ENCODE data around the gene SORT1. TPM values are rescaled to one million over a fixed set of nuclear protein-coding genes. Genes with fewer than 3 reads are reported as not detected.
"Not testable (repeated sequence)": the region's sequence is repeated elsewhere in the genome, so short reads cannot be mapped to it uniquely, and the experiment has no call there.

SORT1 gene
- 100 to 1,000 TPM; 145 to 199 (median 189) TPM for total RNA-seq

DNA sequence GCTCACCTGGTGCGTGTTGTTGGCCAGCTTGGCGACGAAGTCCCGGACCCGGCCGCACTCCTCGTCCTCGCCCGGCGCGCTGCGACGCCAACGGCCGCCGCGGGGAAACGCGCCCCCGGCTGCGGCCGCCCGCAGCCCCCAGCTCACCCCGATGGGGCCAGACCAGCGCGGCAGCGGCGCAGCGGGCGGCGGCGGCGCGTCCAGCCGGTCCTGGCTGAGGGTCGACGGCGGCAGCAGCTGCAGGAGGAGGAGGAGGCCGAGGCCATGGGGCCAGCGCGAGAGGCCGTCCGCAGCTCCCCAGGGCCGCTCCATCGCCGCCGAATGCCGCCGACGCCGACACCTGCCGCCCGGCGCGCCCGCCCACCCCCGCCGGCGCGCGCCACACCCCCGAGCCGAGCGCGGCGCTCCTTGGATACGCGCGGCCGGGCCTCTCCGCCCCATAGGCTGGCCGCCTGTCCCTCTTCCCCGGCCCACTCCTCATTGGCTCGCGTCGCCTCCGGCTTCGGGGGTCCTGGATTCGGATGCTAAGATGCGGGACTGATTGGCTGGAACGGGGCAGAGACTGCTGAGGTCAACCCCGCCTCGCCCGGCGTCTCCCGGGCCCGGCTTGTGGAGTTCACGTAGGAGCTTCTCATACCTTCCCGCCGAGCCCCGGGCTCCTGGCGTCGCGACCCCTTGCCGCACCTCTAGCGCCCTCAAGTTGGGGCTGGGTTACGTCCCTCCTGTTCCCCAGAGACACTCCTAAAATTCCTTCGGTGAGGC is at the start of gene SORT1:
Gene SORT1, minus strand, starts transcription at position 338 of the 762 bp plus-strand sequence. Its CDS starts 26 bp downstream, at position 312.
- peak within 1 kb of the TSS; percentile 43 to 81 (median 64) for H3K4me3 ChIP-seq
- H3K9me3 ChIP-seq = no peaks in the 10 kb centered on the region
- peak; percentile 60 to 71 for DNase-seq (ENCODE audit: low spot score in 2 of 2)
- 0 to 2% methylated on average over 29 to 50 of the region's 98 CpGs for WGBS, 2 donors
- TF ChIP-seq EP300 (IDR thresholded peaks at IDR 0.05) (peak; percentile 28 to 59), POLR2A (IDR thresholded peaks at IDR 0.05) (peak; percentile 69 to 89)
- TF ChIP-seq, protein P1, sequence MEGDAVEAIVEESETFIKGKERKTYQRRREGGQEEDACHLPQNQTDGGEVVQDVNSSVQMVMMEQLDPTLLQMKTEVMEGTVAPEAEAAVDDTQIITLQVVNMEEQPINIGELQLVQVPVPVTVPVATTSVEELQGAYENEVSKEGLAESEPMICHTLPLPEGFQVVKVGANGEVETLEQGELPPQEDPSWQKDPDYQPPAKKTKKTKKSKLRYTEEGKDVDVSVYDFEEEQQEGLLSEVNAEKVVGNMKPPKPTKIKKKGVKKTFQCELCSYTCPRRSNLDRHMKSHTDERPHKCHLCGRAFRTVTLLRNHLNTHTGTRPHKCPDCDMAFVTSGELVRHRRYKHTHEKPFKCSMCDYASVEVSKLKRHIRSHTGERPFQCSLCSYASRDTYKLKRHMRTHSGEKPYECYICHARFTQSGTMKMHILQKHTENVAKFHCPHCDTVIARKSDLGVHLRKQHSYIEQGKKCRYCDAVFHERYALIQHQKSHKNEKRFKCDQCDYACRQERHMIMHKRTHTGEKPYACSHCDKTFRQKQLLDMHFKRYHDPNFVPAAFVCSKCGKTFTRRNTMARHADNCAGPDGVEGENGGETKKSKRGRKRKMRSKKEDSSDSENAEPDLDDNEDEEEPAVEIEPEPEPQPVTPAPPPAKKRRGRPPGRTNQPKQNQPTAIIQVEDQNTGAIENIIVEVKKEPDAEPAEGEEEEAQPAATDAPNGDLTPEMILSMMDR (IDR thresholded peaks at IDR 0.05) = peak in 3 of 5 experiments; percentile 12 to 46 (median 43)
- H3K27me3 ChIP-seq = no peaks in the 10 kb centered on the region
- H3K36me3 ChIP-seq = peaks cover 0 to 20% (median 10%) of the 10 kb centered on the region in 3 donors
- peak within 1 kb of the TSS; percentile 77 to 93 (median 86) for H3K27ac ChIP-seq
- peaks cover 0 to 57% (median 37%) of the 10 kb centered on the region in 4 donors for H3K4me1 ChIP-seq

- H3K9me3 ChIP-seq; H3K36me3 ChIP-seq; DNase-seq (ENCODE audit: low spot score in 2 of 2); H3K27ac ChIP-seq; H3K4me3 ChIP-seq; H3K4me1 ChIP-seq; H3K27me3 ChIP-seq: not testable (repeated sequence)
- WGBS, 2 donors = 64 to 66% methylated on average over 11 of the region's 11 CpGs
Measured at GRCh38 chr1:109445949-109446695, 48.4 kb upstream of the SORT1 start.

DNA sequence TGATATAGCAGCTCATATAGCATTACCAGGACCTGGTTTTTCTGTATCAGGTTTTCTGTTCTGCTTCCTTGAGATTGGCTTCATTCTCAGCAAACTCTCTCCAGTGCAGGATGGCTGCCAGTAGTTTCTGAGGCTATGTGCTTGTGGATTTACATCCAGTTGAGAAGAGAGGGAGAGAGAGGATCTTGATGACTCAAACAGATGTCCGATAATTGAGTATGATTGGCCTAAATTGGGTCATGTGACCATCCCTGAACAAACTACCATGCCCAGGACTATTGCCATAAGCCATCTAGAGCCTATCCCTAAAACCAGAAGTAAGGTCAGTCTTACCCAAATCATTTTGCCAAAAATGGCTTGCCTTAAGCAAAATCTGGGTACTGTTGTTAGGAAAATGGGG is 46.6 kb upstream of the SORT1 start:
- 77 to 92% methylated on average over 1 of the region's 1 CpG for WGBS, 2 donors
- peaks cover 0 to 5% of the 10 kb centered on the region in 2 donors for H3K27me3 ChIP-seq
- H3K36me3 ChIP-seq = no peaks in the 10 kb centered on the region
- no peak overlapping the region for H3K27ac ChIP-seq
- TF ChIP-seq EP300 (IDR thresholded peaks at IDR 0.05) (no peak), POLR2A (IDR thresholded peaks at IDR 0.05) (no peak)
- TF ChIP-seq, protein P1 (IDR thresholded peaks at IDR 0.05) = no peak
- no peak for DNase-seq (ENCODE audit: low spot score in 2 of 2)
- no peak overlapping the region for H3K4me3 ChIP-seq
- H3K9me3 ChIP-seq = no peaks in the 10 kb centered on the region
- no peaks in the 10 kb centered on the region for H3K4me1 ChIP-seq

DNA sequence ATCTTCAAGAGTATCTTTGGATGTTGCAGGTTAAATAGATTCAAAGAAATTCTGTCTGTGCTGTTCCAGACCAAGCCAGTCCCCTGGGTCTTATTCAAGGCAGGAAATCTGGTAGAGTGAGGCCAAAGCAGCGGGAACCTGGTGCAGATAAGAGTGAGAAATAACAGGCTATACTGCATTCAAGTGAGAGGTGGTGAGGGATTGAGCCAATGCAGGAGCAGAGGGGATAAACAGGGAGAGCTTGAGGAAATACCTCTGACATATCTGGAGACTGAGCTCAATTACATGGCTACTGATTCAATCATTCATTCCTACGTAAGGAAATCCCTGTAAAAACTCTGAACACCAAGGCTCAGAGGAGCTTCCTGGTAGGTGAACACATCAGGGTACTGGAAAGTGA is 45.8 kb upstream of the SORT1 start:
- peaks cover 0 to 5% of the 10 kb centered on the region in 2 donors for H3K27me3 ChIP-seq
- WGBS, 2 donors = 72 to 77% methylated on average over 2 of the region's 2 CpGs
- no peaks in the 10 kb centered on the region for H3K36me3 ChIP-seq
- TF ChIP-seq, protein P1 (IDR thresholded peaks at IDR 0.05) = no peak
- TF ChIP-seq EP300 (IDR thresholded peaks at IDR 0.05) (no peak), POLR2A (IDR thresholded peaks at IDR 0.05) (no peak)
- no peak overlapping the region for H3K4me3 ChIP-seq
- DNase-seq (ENCODE audit: low spot score in 2 of 2) = no peak
- no peak overlapping the region for H3K27ac ChIP-seq
- no peaks in the 10 kb centered on the region for H3K9me3 ChIP-seq
- no peaks in the 10 kb centered on the region for H3K4me1 ChIP-seq

DNA sequence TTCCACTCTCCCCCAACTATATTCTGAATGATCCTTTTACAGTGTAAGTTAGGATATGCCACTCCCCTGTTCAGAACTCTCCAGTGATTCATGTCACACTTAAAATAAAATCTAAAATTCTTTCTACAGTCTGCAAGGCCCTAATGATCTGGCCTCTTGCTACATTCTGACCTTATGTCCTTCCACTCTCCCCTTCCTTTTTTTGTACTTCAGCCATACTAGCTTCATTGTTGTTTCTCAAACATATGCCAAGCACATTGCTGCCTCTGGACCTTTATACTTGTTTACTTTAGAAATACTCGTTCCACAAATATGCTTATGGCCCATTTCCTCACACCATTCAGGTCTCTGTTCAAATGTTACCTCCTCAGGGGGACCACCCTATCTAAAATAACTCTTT is 43.4 kb upstream of the SORT1 start:
- H3K36me3 ChIP-seq = no peaks in the 10 kb centered on the region
- no peaks in the 10 kb centered on the region for H3K4me1 ChIP-seq
- H3K4me3 ChIP-seq = no peak overlapping the region
- no peaks in the 10 kb centered on the region for H3K27me3 ChIP-seq
- 11 to 16% methylated on average over 1 of the region's 1 CpG for WGBS, 2 donors
- no peak for TF ChIP-seq POLR2A (IDR thresholded peaks at IDR 0.05)
- peak in 1 of 2 donors; percentile 23 for TF ChIP-seq EP300 (IDR thresholded peaks at IDR 0.05)
- no peak for DNase-seq (ENCODE audit: low spot score in 2 of 2)
- H3K9me3 ChIP-seq = no peaks in the 10 kb centered on the region
- no peak overlapping the region for H3K27ac ChIP-seq

- no peak overlapping the region for H3K4me3 ChIP-seq
- 46 to 55% methylated on average over 3 of the region's 3 CpGs for WGBS, 2 donors
- H3K36me3 ChIP-seq = no peaks in the 10 kb centered on the region
- peak overlapping the region in 2 of 4 donors; percentile 12 to 42 for H3K27ac ChIP-seq
- H3K27me3 ChIP-seq = no peaks in the 10 kb centered on the region
- no peaks in the 10 kb centered on the region for H3K4me1 ChIP-seq
- TF ChIP-seq, protein P1 (IDR thresholded peaks at IDR 0.05) = no peak
- no peak for TF ChIP-seq POLR2A (IDR thresholded peaks at IDR 0.05)
- no peak for TF ChIP-seq EP300 (IDR thresholded peaks at IDR 0.05)
- DNase-seq (ENCODE audit: low spot score in 2 of 2) = peak in 1 of 2 donors; percentile 21
- H3K9me3 ChIP-seq = no peaks in the 10 kb centered on the region
Measured at GRCh38 chr1:109438798-109439297, 41.1 kb upstream of the SORT1 start.
